Measurements from ENCODE around the gene ZCCHC10.
"Not testable (repeated sequence)": the region's sequence is repeated elsewhere in the genome, so short reads cannot be mapped to it uniquely, and the experiment has no call there.

ZCCHC10 gene

GRCh38 chr5:133041910-133042309 is 15.6 kb upstream of the ZCCHC10 start:
- DNase-seq (ENCODE audit: low read depth, low spot score) = peak; percentile 39

GRCh38 chr5:133041157-133041784 is 14.9 kb upstream of the ZCCHC10 start:
- no peak for DNase-seq (ENCODE audit: low read depth, low spot score)

GRCh38 chr5:133036677-133037076 is 10.3 kb upstream of the ZCCHC10 start:
- DNase-seq (ENCODE audit: low read depth, low spot score) = not testable (repeated sequence)

GRCh38 chr5:133035224-133035623 is 8.9 kb upstream of the ZCCHC10 start:
- DNase-seq (ENCODE audit: low read depth, low spot score) = no peak

GRCh38 chr5:133034064-133034463 is 7.7 kb upstream of the ZCCHC10 start:
- no peak for DNase-seq (ENCODE audit: low read depth, low spot score)

GRCh38 chr5:133032852-133033742 is 6.7 kb upstream of the ZCCHC10 start:
- DNase-seq (ENCODE audit: low read depth, low spot score) = peak; percentile 46

GRCh38 chr5:133030343-133031005 is 4.1 kb upstream of the ZCCHC10 start:
- no peak for DNase-seq (ENCODE audit: low read depth, low spot score)

GRCh38 chr5:133029416-133029815 is 3.1 kb upstream of the ZCCHC10 start:
- no peak for DNase-seq (ENCODE audit: low read depth, low spot score)

- no peak for DNase-seq (ENCODE audit: low read depth, low spot score)
Measured at GRCh38 chr5:133026664-133027153, 360 bp upstream of the ZCCHC10 start.

GRCh38 chr5:133019471-133019870 is 6.9 kb downstream of the ZCCHC10 start:
- not testable (repeated sequence) for DNase-seq (ENCODE audit: low read depth, low spot score)

GRCh38 chr5:133017964-133018363 is 8.4 kb downstream of the ZCCHC10 start:
- DNase-seq (ENCODE audit: low read depth, low spot score) = no peak

- no peak for DNase-seq (ENCODE audit: low read depth, low spot score)
Measured at GRCh38 chr5:133015466-133015865, 10.9 kb downstream of the ZCCHC10 start.

GRCh38 chr5:133008455-133008854 is 17.9 kb downstream of the ZCCHC10 start:
- DNase-seq (ENCODE audit: low read depth, low spot score) = not testable (repeated sequence)

GRCh38 chr5:133006653-133007052 is 19.7 kb downstream of the ZCCHC10 start:
- DNase-seq (ENCODE audit: low read depth, low spot score) = peak; percentile 46

- DNase-seq (ENCODE audit: low read depth, low spot score) = no peak
Measured at GRCh38 chr5:132999246-132999645, 27.1 kb downstream of the ZCCHC10 start.

- DNase-seq (ENCODE audit: low read depth, low spot score) = no peak
Measured at GRCh38 chr5:132998556-132998955, 27.8 kb downstream of the ZCCHC10 start.

GRCh38 chr5:132996307-132996706 is 30.0 kb downstream of the ZCCHC10 start:
- no peak for DNase-seq (ENCODE audit: low read depth, low spot score)

GRCh38 chr5:132987531-132988408 is 38.6 kb downstream of the ZCCHC10 start:
- DNase-seq (ENCODE audit: low read depth, low spot score) = no peak

GRCh38 chr5:132982971-132983370 is 43.4 kb downstream of the ZCCHC10 start:
- not testable (repeated sequence) for DNase-seq (ENCODE audit: low read depth, low spot score)

- no peak for DNase-seq (ENCODE audit: low read depth, low spot score)
Measured at GRCh38 chr5:132981288-132981687, 45.1 kb downstream of the ZCCHC10 start.

GRCh38 chr5:132979976-132980375 is 46.4 kb downstream of the ZCCHC10 start:
- DNase-seq (ENCODE audit: low read depth, low spot score) = no peak
